Ascending aorta (tissue), 2 donors: Measurements from ENCODE around the gene NKPD1. TPM values are rescaled to one million over a fixed set of nuclear protein-coding genes. Genes with fewer than 3 reads are reported as not detected.

Source experiments
- DNase-seq, 2 donors: peaks; one replicate each; pipeline ENCODE4 v3.0.0-alpha.2; 2019; ENCODE audit warnings: low spot score in 2 of 2
- H3K27ac ChIP-seq, 2 donors: fragments of 200-600 bp; sonication (generic); one replicate each; pipeline ENCODE4 v1.5.1; 2016 to 2017; ENCODE audit warnings: mild to moderate bottlenecking in 1 of 2
- H3K27me3 ChIP-seq: fragments of 200-600 bp; sonication (generic); one replicate; pipeline ENCODE4 v1.5.1; 2017
- H3K36me3 ChIP-seq, 2 donors: fragments of 200-600 bp; sonication (generic); one replicate each; pipeline ENCODE4 v1.5.1; 2016
- H3K4me1 ChIP-seq, 2 donors: fragments of 200-600 bp; sonication (generic); one replicate each; pipeline ENCODE4 v1.5.1; 2016 to 2017; ENCODE audit warnings: mild to moderate bottlenecking in 1 of 2
- H3K4me3 ChIP-seq, 2 donors: fragments of 200-600 bp; sonication (generic); one replicate each; pipeline ENCODE4 v1.5.1; 2016 to 2017; ENCODE audit warnings: mild to moderate bottlenecking in 1 of 2
- H3K9me3 ChIP-seq, 2 donors: fragments of 200-600 bp; sonication (generic); one replicate each; pipeline ENCODE4 v1.5.1; 2016
- CTCF ChIP-seq, 3 experiments: fragments of 200-600 bp in 2 of 3; fragments of 450-650 bp in 1 of 3; sonication (generic) in 2 of 3; IDR thresholded peaks; one replicate each; pipeline ENCODE4 v1.5.1; 2016 to 2019; ENCODE audit warnings: antibody characterized with exemption in 3 of 3, mild to moderate bottlenecking in 1 of 3, moderate library complexity in 1 of 3
- intact Hi-C: fragments of 100-400 bp; cut with DNase I; formaldehyde crosslinking; loops from one replicate; pipeline ENCODE4 v1.15.1; 2023
- total RNA-seq: library from RNA; depleted of rRNA; stranded (reverse); fragments of >200 nt; gene quantifications from one replicate; pipeline ENCODE4 v1.1.0, GENCODE V29; 2016

Gene NKPD1
- total RNA-seq, 1 donor from 2014 or later = not detected

DNA sequence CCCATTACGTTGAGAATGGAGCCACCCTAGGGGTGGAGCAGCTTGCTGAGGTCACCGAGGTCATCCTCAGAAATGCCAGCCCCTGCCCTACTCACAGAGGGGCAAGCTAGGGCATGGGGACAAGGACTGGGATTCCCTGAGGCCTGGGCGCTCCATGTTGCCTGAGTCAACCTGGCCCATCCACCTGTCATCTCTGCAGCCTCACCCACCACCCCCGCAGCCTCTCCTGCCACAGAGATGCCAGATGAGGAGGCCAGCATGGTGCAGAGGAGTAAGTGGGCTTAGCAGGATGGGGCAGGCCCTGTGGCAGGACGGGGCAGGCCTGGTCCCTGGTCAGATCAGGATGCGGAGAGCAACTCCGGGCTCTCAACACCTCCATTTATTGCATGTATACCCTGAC, 9.5 kb downstream of the NKPD1 start:
- H3K27me3 ChIP-seq = peaks cover 17% of the 10 kb centered on the region

DNA sequence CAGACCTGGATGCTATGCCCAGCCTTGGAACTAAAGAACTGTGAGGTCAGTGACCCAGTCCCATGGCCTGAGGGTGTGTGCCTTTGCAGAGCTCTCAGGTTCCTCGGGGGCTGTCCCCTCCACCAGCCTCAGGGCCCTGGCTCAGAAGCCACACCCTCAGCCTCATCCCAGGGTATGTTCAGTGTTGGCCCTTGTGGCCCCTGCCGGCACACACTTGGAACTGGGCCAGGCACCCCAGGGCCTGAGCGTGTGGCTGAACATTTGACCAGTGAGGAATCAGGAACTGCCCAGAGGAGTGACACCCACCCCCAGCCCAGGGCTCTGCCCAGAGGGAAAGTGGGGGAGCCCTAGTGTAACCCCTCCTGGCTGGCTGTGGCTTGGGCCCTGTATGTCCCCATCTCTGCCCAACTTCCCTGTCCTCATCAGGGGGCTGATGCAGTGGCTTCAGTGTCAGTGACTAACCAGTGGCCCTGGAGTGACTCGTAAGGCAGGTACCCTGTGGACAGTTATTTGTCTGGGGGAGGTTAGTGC, 10.0 kb downstream of the NKPD1 start:
- Histone ChIP-seq H3K27ac (no peak overlapping the region), H3K27me3 (peaks cover 17% of the 10 kb centered on the region), H3K4me1 (peaks cover 17 to 22% of the 10 kb centered on the region in 2 donors), H3K4me3 (no peak overlapping the region), H3K9me3 (no peaks in the 10 kb centered on the region), H3K36me3 (peaks cover 8 to 9% of the 10 kb centered on the region in 2 donors)
- TF ChIP-seq CTCF (IDR thresholded peaks at IDR 0.05) = no peak
- no peak for DNase-seq
- intact Hi-C loops = no loop called here

More for the DNA sequence above, 9.5 kb downstream of the NKPD1 start:
- H3K27ac ChIP-seq = no peak overlapping the region
- peaks cover 17 to 22% of the 10 kb centered on the region in 2 donors for H3K4me1 ChIP-seq
- H3K9me3 ChIP-seq = no peaks in the 10 kb centered on the region
- intact Hi-C loops = no loop called here
- no peak for TF ChIP-seq CTCF (IDR thresholded peaks at IDR 0.05)
- no peak overlapping the region for H3K4me3 ChIP-seq
- H3K36me3 ChIP-seq = peaks cover 4 to 6% of the 10 kb centered on the region in 2 donors
- no peak for DNase-seq

GRCh38 chr19:45150180-45150579, 10.6 kb downstream of the NKPD1 start:
- Histone ChIP-seq H3K9me3 (no peaks in the 10 kb centered on the region), H3K27me3 (peaks cover 17% of the 10 kb centered on the region), H3K36me3 (peaks cover 13 to 15% of the 10 kb centered on the region in 2 donors), H3K27ac (no peak overlapping the region), H3K4me3 (no peak overlapping the region), H3K4me1 (peaks cover 17 to 22% of the 10 kb centered on the region in 2 donors)
- DNase-seq = no peak
- no peak for TF ChIP-seq CTCF (IDR thresholded peaks at IDR 0.05)
- intact Hi-C loops = no loop called here

DNA sequence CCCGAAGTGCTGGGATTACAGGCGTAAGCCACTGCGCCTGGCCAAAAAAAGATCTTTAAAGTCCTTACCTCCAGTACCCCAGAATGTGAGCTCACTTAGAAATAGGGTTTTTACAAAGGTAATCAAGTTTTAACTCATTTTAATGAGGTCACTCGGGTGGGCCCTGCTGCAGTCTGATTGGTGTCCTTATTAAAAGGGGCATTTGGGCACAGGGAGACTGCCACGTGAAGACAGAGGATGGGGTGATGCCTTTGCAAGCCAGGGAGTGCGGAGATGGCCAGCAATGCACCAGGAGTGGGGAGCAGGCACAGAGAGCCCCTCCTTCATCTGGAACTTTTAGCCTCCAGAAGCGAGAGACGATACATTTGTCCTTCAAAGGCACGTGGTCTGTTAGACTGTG, 11.7 kb downstream of the NKPD1 start:
- Histone ChIP-seq H3K27me3 (peaks cover 17% of the 10 kb centered on the region), H3K36me3 (peaks cover 23 to 24% of the 10 kb centered on the region in 2 donors), H3K9me3 (no peaks in the 10 kb centered on the region), H3K4me3 (no peak overlapping the region), H3K27ac (no peak overlapping the region), H3K4me1 (peaks cover 17 to 22% of the 10 kb centered on the region in 2 donors)
- no peak for TF ChIP-seq CTCF (IDR thresholded peaks at IDR 0.05)
- no peak for DNase-seq
- intact Hi-C loops = no loop called here

GRCh38 chr19:45147835-45148676, 12.7 kb downstream of the NKPD1 start:
- H3K27me3 ChIP-seq = peaks cover 12% of the 10 kb centered on the region
- no peak overlapping the region for H3K4me3 ChIP-seq
- intact Hi-C loops = no loop called here
- H3K27ac ChIP-seq = no peak overlapping the region
- H3K4me1 ChIP-seq = peaks cover 9 to 13% of the 10 kb centered on the region in 2 donors
- H3K9me3 ChIP-seq = no peaks in the 10 kb centered on the region
- no peak for TF ChIP-seq CTCF (IDR thresholded peaks at IDR 0.05)
- no peak for DNase-seq
- H3K36me3 ChIP-seq = peaks cover 32 to 33% of the 10 kb centered on the region in 2 donors
